ENCODE data around the gene SLC29A2.
A peak's percentile ranks its signal among the peaks of the same experiment; 100 is the strongest.

SLC29A2 gene

GRCh38 chr11:66365166-66365565, 6.4 kb downstream of the SLC29A2 start:
- no peak for TF ChIP-seq CTCF (IDR thresholded peaks at IDR 0.05; ENCODE audit: insufficient read depth, low read depth, low read length, missing control alignments)
- no peak for DNase-seq (ENCODE audit: low read depth)

GRCh38 chr11:66363805-66364535, 7.6 kb downstream of the SLC29A2 start:
- DNase-seq (ENCODE audit: low read depth), result peak; percentile 68
- H3K4me3 ChIP-seq (ENCODE audit: low read depth, low read length), result no peak overlapping the region
- TF ChIP-seq CTCF (IDR thresholded peaks at IDR 0.05; ENCODE audit: insufficient read depth, low read depth, low read length, missing control alignments), result peak; percentile 93

More at GRCh38 chr11:66365166-66365565, 6.4 kb downstream of the SLC29A2 start:
- no peak overlapping the region for H3K4me3 ChIP-seq (ENCODE audit: low read depth, low read length)

- no peak for TF ChIP-seq CTCF (IDR thresholded peaks at IDR 0.05; ENCODE audit: insufficient read depth, low read depth, low read length, missing control alignments)
- DNase-seq (ENCODE audit: low read depth), result no peak
- H3K4me3 ChIP-seq (ENCODE audit: low read depth, low read length), result no peak overlapping the region
These were observed 8.4 kb downstream of the SLC29A2 start for GRCh38 chr11:66363187-66363601.

- no peak overlapping the region for H3K4me3 ChIP-seq (ENCODE audit: low read depth, low read length)
- DNase-seq (ENCODE audit: low read depth), result no peak
- TF ChIP-seq CTCF (IDR thresholded peaks at IDR 0.05; ENCODE audit: insufficient read depth, low read depth, low read length, missing control alignments), result no peak
These were observed 8.9 kb downstream of the SLC29A2 start for GRCh38 chr11:66362481-66363147.

GRCh38 chr11:66361502-66361941, 10.0 kb downstream of the SLC29A2 start:
- no peak for TF ChIP-seq CTCF (IDR thresholded peaks at IDR 0.05; ENCODE audit: insufficient read depth, low read depth, low read length, missing control alignments)
- no peak overlapping the region for H3K4me3 ChIP-seq (ENCODE audit: low read depth, low read length)
- DNase-seq (ENCODE audit: low read depth), result no peak

- DNase-seq (ENCODE audit: low read depth), result no peak
- no peak for TF ChIP-seq CTCF (IDR thresholded peaks at IDR 0.05; ENCODE audit: insufficient read depth, low read depth, low read length, missing control alignments)
- no peak overlapping the region for H3K4me3 ChIP-seq (ENCODE audit: low read depth, low read length)
These were observed 11.0 kb downstream of the SLC29A2 start for GRCh38 chr11:66360406-66361073.
